ENCODE data around the gene GNLY. TPM values are rescaled to one million over a fixed set of nuclear protein-coding genes. Genes with fewer than 3 reads are reported as not detected.

GNLY gene
- total RNA-seq, 1 donor from 2014 or later, result 3.2 TPM

DNA sequence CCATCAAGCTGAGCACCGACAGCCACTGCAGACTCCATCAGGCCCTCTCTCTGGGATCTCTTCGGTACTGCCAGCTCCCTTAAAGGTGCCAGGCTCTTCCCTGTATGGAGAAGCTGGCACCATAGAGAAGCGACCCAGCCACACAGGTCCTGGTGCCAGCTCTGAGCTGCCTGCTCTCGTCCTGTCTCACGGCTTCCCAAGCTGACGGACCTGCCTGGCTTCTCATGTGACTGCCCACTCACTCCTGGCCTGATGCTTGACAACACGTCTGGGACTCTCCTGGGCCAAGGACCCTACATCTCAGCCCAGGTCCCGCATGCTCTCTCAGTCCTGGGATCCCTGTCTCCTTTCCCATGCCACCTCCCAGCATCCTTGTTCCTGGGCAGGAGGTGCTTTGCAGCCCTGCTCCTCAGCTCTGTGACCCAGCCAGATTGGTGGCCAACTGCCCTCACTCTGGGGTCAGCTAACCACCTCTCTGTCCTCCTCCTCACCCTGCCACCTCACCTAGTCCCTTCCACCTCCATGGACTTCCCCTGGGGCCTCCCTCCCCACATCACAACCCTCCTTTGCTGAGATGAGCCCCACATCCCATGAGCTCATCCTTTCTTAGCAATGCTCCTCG is 47.2 kb downstream of the GNLY start:
- no peak for DNase-seq (ENCODE audit: extremely low spot score in 2 of 2)
- Histone ChIP-seq H3K27me3 (no peaks in the 10 kb centered on the region), H3K36me3 (no peaks in the 10 kb centered on the region), H3K4me3 (no peak overlapping the region), H3K27ac (peak overlapping the region; percentile 93), H3K9me3 (no peaks in the 10 kb centered on the region), H3K4me1 (peaks cover 74% of the 10 kb centered on the region)
- intact Hi-C loops (cut with DNase I), result no loop called here
- TF ChIP-seq, protein P1, sequence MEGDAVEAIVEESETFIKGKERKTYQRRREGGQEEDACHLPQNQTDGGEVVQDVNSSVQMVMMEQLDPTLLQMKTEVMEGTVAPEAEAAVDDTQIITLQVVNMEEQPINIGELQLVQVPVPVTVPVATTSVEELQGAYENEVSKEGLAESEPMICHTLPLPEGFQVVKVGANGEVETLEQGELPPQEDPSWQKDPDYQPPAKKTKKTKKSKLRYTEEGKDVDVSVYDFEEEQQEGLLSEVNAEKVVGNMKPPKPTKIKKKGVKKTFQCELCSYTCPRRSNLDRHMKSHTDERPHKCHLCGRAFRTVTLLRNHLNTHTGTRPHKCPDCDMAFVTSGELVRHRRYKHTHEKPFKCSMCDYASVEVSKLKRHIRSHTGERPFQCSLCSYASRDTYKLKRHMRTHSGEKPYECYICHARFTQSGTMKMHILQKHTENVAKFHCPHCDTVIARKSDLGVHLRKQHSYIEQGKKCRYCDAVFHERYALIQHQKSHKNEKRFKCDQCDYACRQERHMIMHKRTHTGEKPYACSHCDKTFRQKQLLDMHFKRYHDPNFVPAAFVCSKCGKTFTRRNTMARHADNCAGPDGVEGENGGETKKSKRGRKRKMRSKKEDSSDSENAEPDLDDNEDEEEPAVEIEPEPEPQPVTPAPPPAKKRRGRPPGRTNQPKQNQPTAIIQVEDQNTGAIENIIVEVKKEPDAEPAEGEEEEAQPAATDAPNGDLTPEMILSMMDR (IDR thresholded peaks at IDR 0.05), result no peak
- TF ChIP-seq POLR2AphosphoS5 (IDR thresholded peaks at IDR 0.05; ENCODE audit: insufficient read depth in 1 of 2, low read depth in 1 of 2) (no peak), POLR2A (IDR thresholded peaks at IDR 0.05) (no peak)

DNA sequence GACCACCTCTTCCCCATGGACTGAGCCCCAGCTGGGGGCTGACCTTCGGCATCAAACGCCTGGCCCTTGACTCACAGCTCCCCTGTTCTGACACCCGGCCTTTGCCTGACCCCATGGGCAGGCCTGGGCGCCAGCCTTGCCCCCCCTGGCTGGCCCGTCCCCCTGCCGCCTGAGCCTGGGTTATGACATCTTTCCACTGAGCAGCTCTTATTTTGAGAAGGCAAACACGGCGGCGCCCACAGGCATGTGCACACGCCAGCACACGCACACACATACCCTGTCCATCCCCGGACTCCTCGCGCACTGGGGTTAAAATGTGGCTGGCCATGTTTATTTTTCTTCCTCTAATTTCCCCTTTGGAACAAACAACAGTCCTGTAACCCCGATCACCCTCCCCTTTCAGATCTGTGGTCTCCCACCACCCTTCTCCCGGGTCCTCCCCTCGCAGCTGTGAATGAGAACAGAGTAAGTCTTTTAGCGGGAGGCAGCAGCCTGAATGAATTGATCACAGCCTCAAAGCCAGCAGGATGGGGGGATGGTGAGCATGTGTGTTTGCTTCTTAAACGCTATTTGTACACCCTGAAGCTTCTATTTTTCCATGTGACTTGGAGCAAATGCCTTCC is 47.8 kb downstream of the GNLY start:
- H3K4me1 ChIP-seq, result peaks cover 74% of the 10 kb centered on the region
- peak overlapping the region; percentile 93 for H3K27ac ChIP-seq
- no peak overlapping the region for H3K4me3 ChIP-seq
- intact Hi-C loops (cut with DNase I), result no loop called here
- TF ChIP-seq POLR2AphosphoS5 (IDR thresholded peaks at IDR 0.05; ENCODE audit: insufficient read depth in 1 of 2, low read depth in 1 of 2), result peak in 1 of 2 donors; percentile 81
- TF ChIP-seq POLR2A (IDR thresholded peaks at IDR 0.05), result no peak
- H3K9me3 ChIP-seq, result no peaks in the 10 kb centered on the region
- no peak for DNase-seq (ENCODE audit: extremely low spot score in 2 of 2)
- H3K27me3 ChIP-seq, result no peaks in the 10 kb centered on the region
- no peaks in the 10 kb centered on the region for H3K36me3 ChIP-seq

DNA sequence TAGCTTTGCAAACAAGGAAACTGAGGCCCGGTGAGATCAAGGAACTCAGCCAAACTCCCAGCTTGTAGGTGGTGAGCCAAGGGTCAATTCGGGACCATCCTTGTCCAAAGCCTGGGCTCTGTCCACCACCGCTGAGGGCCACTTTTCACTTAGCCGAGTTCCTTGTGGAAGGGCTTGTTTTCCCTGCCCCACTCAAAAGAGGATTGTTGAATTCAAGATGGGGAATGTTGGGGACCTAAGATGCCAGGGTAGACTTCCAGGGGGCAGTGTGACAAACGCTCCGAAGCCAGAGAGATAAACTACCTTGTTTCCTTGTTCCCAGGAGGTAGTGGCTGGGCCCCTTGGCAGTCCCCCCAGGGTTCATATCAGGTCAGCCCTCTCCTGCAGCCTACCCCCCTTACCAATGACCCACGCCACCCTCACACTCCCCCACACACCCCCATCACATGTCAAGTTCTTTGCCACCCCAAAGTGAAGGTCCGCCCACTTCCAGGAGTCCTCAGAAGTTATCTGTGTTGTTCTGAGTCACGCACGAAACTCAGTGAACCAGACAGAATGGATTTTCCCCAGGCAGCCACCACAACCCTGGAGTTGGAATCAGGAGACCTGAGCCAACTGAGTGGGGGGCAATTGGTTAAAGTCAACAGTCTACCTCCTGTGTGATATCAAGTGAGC is 49.3 kb downstream of the GNLY start:
- Histone ChIP-seq H3K4me3 (no peak overlapping the region), H3K27me3 (no peaks in the 10 kb centered on the region), H3K4me1 (peaks cover 68% of the 10 kb centered on the region), H3K9me3 (no peaks in the 10 kb centered on the region), H3K36me3 (no peaks in the 10 kb centered on the region), H3K27ac (peak overlapping the region; percentile 89)
- intact Hi-C loops (cut with DNase I), result no loop called here
- no peak for DNase-seq (ENCODE audit: extremely low spot score in 2 of 2)
- no peak for TF ChIP-seq POLR2A (IDR thresholded peaks at IDR 0.05)
- no peak for TF ChIP-seq POLR2AphosphoS5 (IDR thresholded peaks at IDR 0.05; ENCODE audit: insufficient read depth in 1 of 2, low read depth in 1 of 2)
- TF ChIP-seq, protein P1 (IDR thresholded peaks at IDR 0.05), result no peak

DNA sequence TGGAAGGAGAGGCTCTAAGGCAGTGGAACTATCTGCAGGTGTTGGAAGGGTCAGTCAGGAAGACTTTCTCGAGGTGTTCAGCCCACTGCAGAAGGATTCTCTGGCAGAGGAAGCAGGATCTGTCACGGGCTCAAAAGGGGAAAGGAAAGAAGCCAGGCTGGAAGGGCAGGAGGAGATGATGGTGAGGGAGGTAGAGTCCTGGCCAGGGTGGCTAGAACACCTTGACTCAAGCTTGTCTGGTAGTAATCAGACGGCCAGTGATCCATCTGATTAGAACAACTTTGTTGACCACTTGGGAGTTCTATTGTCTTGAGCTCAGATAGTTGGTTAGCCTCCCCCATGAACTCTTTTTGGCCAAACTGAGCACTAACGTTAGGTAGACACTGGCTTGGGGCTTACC is 49.9 kb downstream of the GNLY start:
- Histone ChIP-seq H3K4me3 (no peak overlapping the region), H3K27ac (peak overlapping the region; percentile 89), H3K36me3 (no peaks in the 10 kb centered on the region), H3K27me3 (no peaks in the 10 kb centered on the region), H3K4me1 (peaks cover 74% of the 10 kb centered on the region), H3K9me3 (no peaks in the 10 kb centered on the region)
- no peak for DNase-seq (ENCODE audit: extremely low spot score in 2 of 2)
- intact Hi-C loops (cut with DNase I), result no loop called here
- TF ChIP-seq POLR2AphosphoS5 (IDR thresholded peaks at IDR 0.05; ENCODE audit: insufficient read depth in 1 of 2, low read depth in 1 of 2), result no peak
- TF ChIP-seq POLR2A (IDR thresholded peaks at IDR 0.05), result no peak
- TF ChIP-seq, protein P1 (IDR thresholded peaks at IDR 0.05), result no peak

DNA sequence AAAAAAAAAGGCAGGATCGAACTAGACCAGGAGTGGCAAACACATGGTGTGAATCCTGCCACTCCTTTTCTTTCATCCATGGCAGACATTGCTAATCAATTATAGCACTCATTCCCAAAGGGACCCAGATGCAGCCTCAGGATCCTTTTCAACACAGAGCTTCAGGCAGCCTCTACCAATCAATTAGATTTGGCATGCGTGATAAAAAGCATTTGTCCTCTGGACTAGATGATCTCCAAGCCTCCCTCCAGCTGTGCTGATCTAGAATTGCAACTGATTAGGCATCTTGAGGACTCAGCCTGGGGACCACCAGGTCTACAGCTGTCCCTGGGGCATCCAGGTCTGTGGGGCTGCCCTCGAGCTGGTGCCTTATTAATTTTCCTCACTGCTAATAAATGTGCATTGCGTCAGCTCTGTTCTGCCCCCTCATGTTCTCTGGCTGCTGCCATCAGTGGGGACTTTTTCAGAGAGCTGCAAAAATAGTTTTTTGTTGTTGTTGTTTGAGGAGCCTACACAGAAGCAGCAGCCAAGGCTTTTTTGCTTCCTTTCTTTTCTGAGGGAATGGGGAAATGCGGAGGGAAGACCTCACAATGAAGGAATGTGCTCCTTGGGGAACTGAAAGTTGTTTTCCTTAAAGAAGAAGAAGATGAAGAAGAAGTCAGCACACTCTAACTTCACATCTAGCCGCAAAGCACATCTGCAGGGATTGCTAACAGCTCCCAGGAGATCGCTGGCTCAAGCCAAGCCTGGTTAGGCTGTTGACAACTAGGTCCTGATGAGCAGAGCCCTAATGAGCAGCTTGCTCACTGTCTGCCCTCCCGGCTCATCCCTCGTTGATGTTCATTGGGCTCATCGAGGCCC is 50.8 kb downstream of the GNLY start:
- DNase-seq (ENCODE audit: extremely low spot score in 2 of 2), result peak in 1 of 2 donors; percentile 96
- no peaks in the 10 kb centered on the region for H3K36me3 ChIP-seq
- TF ChIP-seq POLR2AphosphoS5 (IDR thresholded peaks at IDR 0.05; ENCODE audit: insufficient read depth in 1 of 2, low read depth in 1 of 2), result peak; percentile 55 to 78
- TF ChIP-seq, protein P1 (IDR thresholded peaks at IDR 0.05), result no peak
- TF ChIP-seq POLR2A (IDR thresholded peaks at IDR 0.05), result peak in 1 of 2 donors; percentile 8
- H3K9me3 ChIP-seq, result no peaks in the 10 kb centered on the region
- H3K4me3 ChIP-seq, result peak overlapping the region; percentile 15 to 22
- peak overlapping the region; percentile 89 for H3K27ac ChIP-seq
- peaks cover 79% of the 10 kb centered on the region for H3K4me1 ChIP-seq
- intact Hi-C loops (cut with DNase I), result no loop called here
- H3K27me3 ChIP-seq, result no peaks in the 10 kb centered on the region

Data from vagina (tissue), 2 donors.